Kidney (tissue), 14 donors: ENCODE results near the gene BAZ2B. TPM values are rescaled to one million over a fixed set of nuclear protein-coding genes. Genes with fewer than 3 reads are reported as not detected.

Source experiments
- DNase-seq, 5 donors: peaks; one replicate each; pipeline ENCODE4 v3.0.0-alpha.2; 2013 to 2020
- FAIRE-seq: peaks from 2 replicates; lab custom pipeline; 2012; peaks lifted over from hg19 to GRCh38; lab: Jason Lieb, UNC
- H3K27ac ChIP-seq, 2 donors: one replicate each; pipeline ENCODE4 v1.7.0; 2013; ENCODE audit warnings: low read depth in 2 of 2, low read length in 2 of 2, inconsistent platforms in 1 of 2
- H3K27me3 ChIP-seq: one replicate; pipeline ENCODE4 v1.7.1; 2013; ENCODE audit warnings: low read length, inconsistent platforms; ENCODE audit not compliant: control insufficient read depth, insufficient read depth
- H3K36me3 ChIP-seq, 3 donors: one replicate each; pipeline versions ENCODE4 v1.7.0 to v1.7.1; 2013; ENCODE audit warnings: low read length in 3 of 3, control low read depth in 1 of 3, inconsistent platforms in 1 of 3; ENCODE audit not compliant: insufficient read depth in 3 of 3, control insufficient read depth in 2 of 3
- H3K4me1 ChIP-seq, 3 donors: one replicate each; pipeline versions ENCODE4 v1.7.0 to v1.7.1; 2013; ENCODE audit warnings: low read length in 3 of 3, inconsistent platforms in 1 of 3, low read depth in 1 of 3; ENCODE audit not compliant: control insufficient read depth in 2 of 3, insufficient read depth in 2 of 3
- H3K4me3 ChIP-seq, 3 donors: one replicate each; pipeline versions ENCODE4 v1.7.0 to v1.8.1; 2013; ENCODE audit warnings: low read length in 3 of 3, control low read depth in 1 of 3, inconsistent platforms in 1 of 3
- H3K9ac ChIP-seq, 3 donors: one replicate each; pipeline versions ENCODE4 v1.7.0 to v1.7.1; 2013; ENCODE audit warnings: low read length in 3 of 3, control low read depth in 1 of 3, inconsistent platforms in 1 of 3
- H3K9me3 ChIP-seq, 3 donors: one replicate each; pipeline versions ENCODE4 v1.7.0 to v1.7.1; 2013; ENCODE audit warnings: low read length in 3 of 3, control low read depth in 1 of 3, inconsistent platforms in 1 of 3; ENCODE audit not compliant: control insufficient read depth in 2 of 3, insufficient read depth in 1 of 3
- CTCF ChIP-seq: IDR thresholded peaks from 3 replicates; pipeline ENCODE4 v1.5.1; 2012; ENCODE audit warnings: mild to moderate bottlenecking, moderate library complexity, borderline replicate concordance; ENCODE audit not compliant: insufficient read depth; ENCODE audit errors: extremely low read depth
- intact Hi-C: fragments of 100-400 bp; cut with DNase I; formaldehyde crosslinking; loops from one replicate; pipeline ENCODE4 v1.11.1; 2022
- polyA plus RNA-seq: library from polyadenylated mRNA; stranded (reverse); fragments of 350-450 nt; fragmentation: Illumina TruSeq; extraction: RNeasy Lipid Tissue Mini Kit (QIAGEN cat#74804); gene quantifications from one replicate; pipeline ENCODE4 v1.2.3, GENCODE V29; 2014; ENCODE audit warnings: low read depth, low replicate concordance; ENCODE audit not compliant: insufficient read depth
- total RNA-seq: library from RNA; stranded (reverse); fragmentation: NEBNext Ultra II Directional; extraction: Animal tissue kit (Norgen Biotek cat#: 25700); gene quantifications from one replicate; pipeline ENCODE4 v1.2.1, GENCODE V29; 2021
- donor health status: control.
- donor health status: control.
- donor health status: control.
- donor health status: control.
- donor health status: control.
- donor health status: DM: yes; HTN: yes; CAD: no.
- donor health status: Normal renal cell carcinoma (clear cell type).

Gene BAZ2B
- total and polyA plus RNA-seq, 2 donors from 2014 or later, result 5.1 to 87.3 TPM

- intact Hi-C loops, result no loop called here
- Histone ChIP-seq H3K4me3 (no peak overlapping the region), H3K9ac (no peak overlapping the region), H3K27me3 (no peaks in the 10 kb centered on the region), H3K27ac (no peak overlapping the region), H3K36me3 (no peaks in the 10 kb centered on the region), H3K4me1 (no peaks in the 10 kb centered on the region), H3K9me3 (no peaks in the 10 kb centered on the region)
- no peak for DNase-seq
- no peak for TF ChIP-seq CTCF
- no peak for FAIRE-seq
These were observed 111.2 kb downstream of the BAZ2B start for GRCh38 chr2:159505196-159505595.

GRCh38 chr2:159501743-159502142, 114.6 kb downstream of the BAZ2B start:
- intact Hi-C loops, result no loop called here
- no peak overlapping the region for H3K27ac ChIP-seq
- no peak overlapping the region for H3K9ac ChIP-seq
- FAIRE-seq, result no peak
- no peak for TF ChIP-seq CTCF
- H3K9me3 ChIP-seq, result no peaks in the 10 kb centered on the region
- DNase-seq, result no peak
- no peaks in the 10 kb centered on the region for H3K4me1 ChIP-seq
- H3K36me3 ChIP-seq, result no peaks in the 10 kb centered on the region
- no peak overlapping the region for H3K4me3 ChIP-seq
- no peaks in the 10 kb centered on the region for H3K27me3 ChIP-seq

- peak overlapping the region in 1 of 2 donors; percentile 61 for H3K27ac ChIP-seq
- H3K36me3 ChIP-seq, result no peaks in the 10 kb centered on the region
- intact Hi-C loops, result no loop called here
- no peaks in the 10 kb centered on the region for H3K4me1 ChIP-seq
- DNase-seq, result no peak
- no peak for TF ChIP-seq CTCF
- H3K4me3 ChIP-seq, result no peak overlapping the region
- H3K9me3 ChIP-seq, result no peaks in the 10 kb centered on the region
- H3K27me3 ChIP-seq, result no peaks in the 10 kb centered on the region
- FAIRE-seq, result no peak
- H3K9ac ChIP-seq, result no peak overlapping the region
These were observed 118.5 kb downstream of the BAZ2B start for GRCh38 chr2:159497847-159498246.

GRCh38 chr2:159497256-159497655, 119.1 kb downstream of the BAZ2B start:
- Histone ChIP-seq H3K27ac (peak overlapping the region in 1 of 2 donors; percentile 61), H3K4me3 (no peak overlapping the region), H3K36me3 (no peaks in the 10 kb centered on the region), H3K27me3 (no peaks in the 10 kb centered on the region), H3K9ac (no peak overlapping the region), H3K9me3 (no peaks in the 10 kb centered on the region), H3K4me1 (no peaks in the 10 kb centered on the region)
- no peak for FAIRE-seq
- peak in 1 of 5 donors; percentile 61 for DNase-seq
- intact Hi-C loops, result no loop called here
- TF ChIP-seq CTCF, result no peak
